ENCODE data around the gene PCBP2. TPM values are rescaled to one million over a fixed set of nuclear protein-coding genes. Genes with fewer than 3 reads are reported as not detected.

The PCBP2 gene
- total and polyA plus RNA-seq, 10 of the 15 experiments (the other 5 are each of a cell fraction or from before 2014, with no cell fraction given) = 109 to 803 (median 327) TPM

- 69% methylated on average over 9 of the region's 9 CpGs for WGBS (ENCODE audit: insufficient coverage, insufficient replicate concordance, low lambda C conversion rate, missing lambda C conversion rate)
Measured at GRCh38 chr12:53502331-53502730, 50.4 kb downstream of the PCBP2 start.

GRCh38 chr12:53502983-53503728 lies 51.3 kb downstream of the PCBP2 start:
- FAIRE-seq (no peak), DNase-seq (ENCODE audit: low read depth, low spot score) (no peak), ATAC-seq (no peak)
- WGBS (ENCODE audit: insufficient coverage, insufficient replicate concordance, low lambda C conversion rate, missing lambda C conversion rate) = 74% methylated on average over 9 of the region's 10 CpGs
- in situ Hi-C loops (cut with MboI) = no loop called here
- H3K9ac ChIP-seq (ENCODE audit: control insufficient read depth, insufficient read depth, low read length) = no peak overlapping the region
- CTCF ChIA-PET = interaction anchor here (1.1 kb wide), 1 partner anchor 182 kb away, joined by 4 read pairs; the partner anchor contains the start of gene AAAS
- H3K4me2 ChIP-seq (ENCODE audit: control insufficient read depth, insufficient read depth) = no peak overlapping the region
- no TSS peak for BruUV-seq (replicated peaks)
- TF ChIP-seq JUND (IDR thresholded peaks at IDR 0.05; ENCODE audit: low read depth, low read length) = no peak
- no peak for TF ChIP-seq PBX3 (IDR thresholded peaks at IDR 0.05; ENCODE audit: insufficient replicate concordance, low read depth, low read length)
- TF ChIP-seq NFIC (IDR thresholded peaks at IDR 0.05; ENCODE audit: low read depth, low read length) = no peak
- TF ChIP-seq BCLAF1 (IDR thresholded peaks at IDR 0.05) = no peak
- TF ChIP-seq YY1 (IDR thresholded peaks at IDR 0.05; ENCODE audit: low read depth, low read length) = no peak
- no peak for TF ChIP-seq KAT2A (conservative IDR thresholded peaks at IDR 0.05; ENCODE audit: control insufficient read depth, low read depth, low read length)
- SMC1A ChIA-PET (ENCODE audit: uncharacterized antibody, unreplicated experiment) = no interaction called here
- no peak overlapping the region for H3K4me3 ChIP-seq
- peaks cover 13% of the 10 kb centered on the region for H3K4me1 ChIP-seq (ENCODE audit: control insufficient read depth, insufficient read depth, low read length)
- POLR2A ChIA-PET = interaction anchor here (0.6 to 1.3 kb wide), 2 partner anchors 23 to 179 kb away, joined by 3 to 4 read pairs; no protein-coding TSS in a partner anchor
- H3K36me3 ChIP-seq (ENCODE audit: control insufficient read depth in 2 of 2, insufficient read depth in 2 of 2, low read length in 1 of 2) = peaks cover 9 to 12% of the 10 kb centered on the region in 2 experiments; a peak in 2 of 4 replicates
- intact Hi-C loops (cut with micrococcal nuclease; ENCODE audit: unreplicated experiment) = loop anchor here (5.0 kb wide), 1 partner anchor 51 kb away; the partner anchor contains the start of gene PCBP2
- no peaks in the 10 kb centered on the region for H4K20me1 ChIP-seq (ENCODE audit: control insufficient read depth, insufficient read depth)
- no peaks in the 10 kb centered on the region for H3K9me3 ChIP-seq (replicated peaks; ENCODE audit: control insufficient read depth, insufficient read depth, low read length)
- no peak overlapping the region for H3K27ac ChIP-seq (ENCODE audit: control insufficient read depth, insufficient read depth)
- no peaks in the 10 kb centered on the region for H3K27me3 ChIP-seq (replicated peaks in 1 of 2; ENCODE audit: control insufficient read depth in 2 of 2, insufficient read depth in 2 of 2, low read length in 1 of 2)
- H3K79me2 ChIP-seq (ENCODE audit: control insufficient read depth, insufficient read depth, low read length) = peaks cover 11% of the 10 kb centered on the region
- H2AFZ ChIP-seq (ENCODE audit: control insufficient read depth, low read depth, low read length) = no peak overlapping the region
- RAD21 ChIA-PET (ENCODE audit: unreplicated experiment) = no interaction called here

More at GRCh38 chr12:53502331-53502730, 50.4 kb downstream of the PCBP2 start:
- FAIRE-seq = no peak
- peaks cover 7 to 12% of the 10 kb centered on the region in 2 experiments; a peak in 2 of 4 replicates for H3K36me3 ChIP-seq (ENCODE audit: control insufficient read depth in 2 of 2, insufficient read depth in 2 of 2, low read length in 1 of 2)
- ChIA-PET RAD21 (ENCODE audit: unreplicated experiment) (interaction anchor here (2.3 kb wide), 1 partner anchor 178 kb away, joined by 13 read pairs; no protein-coding TSS in a partner anchor), SMC1A (ENCODE audit: uncharacterized antibody, unreplicated experiment) (interaction anchor here (1.1 kb wide), 1 partner anchor 150 kb away, joined by 4 read pairs; no protein-coding TSS in a partner anchor), CTCF (interaction anchor here (0.7 to 1.1 kb wide), 3 partner anchors 9 to 181 kb away, joined by 3 to 4 read pairs (median 3); partner anchors contain the start of gene AAAS), POLR2A (interaction anchor here (0.6 to 1.9 kb wide), 2 partner anchors 13 to 68 kb away, joined by 4 to 5 read pairs; no protein-coding TSS in a partner anchor)
- no peak for DNase-seq (ENCODE audit: low read depth, low spot score)
- H3K79me2 ChIP-seq (ENCODE audit: control insufficient read depth, insufficient read depth, low read length) = peaks cover 11% of the 10 kb centered on the region
- no peaks in the 10 kb centered on the region for H3K27me3 ChIP-seq (replicated peaks in 1 of 2; ENCODE audit: control insufficient read depth in 2 of 2, insufficient read depth in 2 of 2, low read length in 1 of 2)
- peak overlapping the region; percentile 91 for H3K9ac ChIP-seq (ENCODE audit: control insufficient read depth, insufficient read depth, low read length)
- in situ Hi-C loops (cut with MboI) = no loop called here
- no peak for ATAC-seq
- no peak for TF ChIP-seq ETV6 (conservative IDR thresholded peaks at IDR 0.05 in 1 of 2, IDR thresholded peaks at IDR 0.05 in 1 of 2; ENCODE audit: borderline replicate concordance in 1 of 2, low read depth in 1 of 2)
- intact Hi-C loops (cut with micrococcal nuclease; ENCODE audit: unreplicated experiment) = loop anchor here (5.0 kb wide), 1 partner anchor 50 kb away; the partner anchor contains the start of gene PCBP2
- no peak overlapping the region for H3K27ac ChIP-seq (ENCODE audit: control insufficient read depth, insufficient read depth)
- no peaks in the 10 kb centered on the region for H3K9me3 ChIP-seq (replicated peaks; ENCODE audit: control insufficient read depth, insufficient read depth, low read length)
- peaks cover 13% of the 10 kb centered on the region for H3K4me1 ChIP-seq (ENCODE audit: control insufficient read depth, insufficient read depth, low read length)
- H4K20me1 ChIP-seq (ENCODE audit: control insufficient read depth, insufficient read depth) = no peaks in the 10 kb centered on the region
- H2AFZ ChIP-seq (ENCODE audit: control insufficient read depth, low read depth, low read length) = no peak overlapping the region
- H3K4me3 ChIP-seq = peak overlapping the region; percentile 67
- BruUV-seq (replicated peaks) = no TSS peak
- H3K4me2 ChIP-seq (ENCODE audit: control insufficient read depth, insufficient read depth) = peak overlapping the region; percentile 100

All from GM12878 (cell line).